ENCODE measurements around the gene PREPL.
"Not testable (repeated sequence)": the region's sequence is repeated elsewhere in the genome, so short reads cannot be mapped to it uniquely, and the experiment has no call there.

The PREPL gene

GRCh38 chr2:44361330-44362206 is at the start of gene PREPL, which contains the start of gene CAMKMT:
Gene PREPL, minus strand, starts transcription at chr2:44361494. Its CDS starts 15,152 bp downstream, at chr2:44346342.
Gene CAMKMT, plus strand, starts transcription at chr2:44361947.
- DNase-seq (ENCODE audit: low read depth) = peak; percentile 96

- DNase-seq (ENCODE audit: low read depth) = no peak
Observed at GRCh38 chr2:44398243-44398897, 37.1 kb upstream of the PREPL start.

GRCh38 chr2:44397447-44398175 is 36.3 kb upstream of the PREPL start:
- no peak for DNase-seq (ENCODE audit: low read depth)

GRCh38 chr2:44392338-44392943 is 31.1 kb upstream of the PREPL start:
- DNase-seq (ENCODE audit: low read depth) = no peak

GRCh38 chr2:44389895-44390294 is 28.6 kb upstream of the PREPL start:
- no peak for DNase-seq (ENCODE audit: low read depth)

GRCh38 chr2:44388877-44389276 is 27.6 kb upstream of the PREPL start:
- DNase-seq (ENCODE audit: low read depth) = no peak

- DNase-seq (ENCODE audit: low read depth) = not testable (repeated sequence)
Observed at GRCh38 chr2:44385226-44385625, 23.9 kb upstream of the PREPL start.

GRCh38 chr2:44377486-44377885 is 16.2 kb upstream of the PREPL start:
- DNase-seq (ENCODE audit: low read depth) = no peak

- DNase-seq (ENCODE audit: low read depth) = no peak
Observed at GRCh38 chr2:44372246-44372645, 11.0 kb upstream of the PREPL start.

GRCh38 chr2:44371445-44371844 is 10.2 kb upstream of the PREPL start:
- DNase-seq (ENCODE audit: low read depth) = no peak

GRCh38 chr2:44369392-44369791 is 8.1 kb upstream of the PREPL start:
- DNase-seq (ENCODE audit: low read depth) = no peak

GRCh38 chr2:44367591-44367990 is 6.3 kb upstream of the PREPL start:
- DNase-seq (ENCODE audit: low read depth) = no peak

- no peak for DNase-seq (ENCODE audit: low read depth)
Observed at GRCh38 chr2:44364604-44365003, 3.3 kb upstream of the PREPL start.

- DNase-seq (ENCODE audit: low read depth) = no peak
Observed at GRCh38 chr2:44362207-44363015, 1.1 kb upstream of the PREPL start.

- no peak for DNase-seq (ENCODE audit: low read depth)
Observed at GRCh38 chr2:44360749-44361329, 455 bp downstream of the PREPL start.

GRCh38 chr2:44358503-44358902 is 2.8 kb downstream of the PREPL start:
- DNase-seq (ENCODE audit: low read depth) = no peak

GRCh38 chr2:44354761-44355160 is 6.5 kb downstream of the PREPL start:
- no peak for DNase-seq (ENCODE audit: low read depth)

GRCh38 chr2:44352510-44352909 is 8.8 kb downstream of the PREPL start:
- DNase-seq (ENCODE audit: low read depth) = no peak

GRCh38 chr2:44351676-44352075 is 9.6 kb downstream of the PREPL start:
- no peak for DNase-seq (ENCODE audit: low read depth)

- DNase-seq (ENCODE audit: low read depth) = no peak
Observed at GRCh38 chr2:44351088-44351487, 10.2 kb downstream of the PREPL start.

- DNase-seq (ENCODE audit: low read depth) = no peak
Observed at GRCh38 chr2:44349506-44349905, 11.8 kb downstream of the PREPL start.

Data from CMK (cell line).